HG03342 (cell line): Measurements from ENCODE around the gene HSPA12B.

Experiments used
- ATAC-seq: cut with Tn5 transposase; IDR thresholded peaks from one replicate; pipeline ENCODE4 v1.9.1; 2021; ENCODE audit warnings: mild to moderate bottlenecking, moderate library complexity; ENCODE audit not compliant: unreplicated experiment

The HSPA12B gene

DNA sequence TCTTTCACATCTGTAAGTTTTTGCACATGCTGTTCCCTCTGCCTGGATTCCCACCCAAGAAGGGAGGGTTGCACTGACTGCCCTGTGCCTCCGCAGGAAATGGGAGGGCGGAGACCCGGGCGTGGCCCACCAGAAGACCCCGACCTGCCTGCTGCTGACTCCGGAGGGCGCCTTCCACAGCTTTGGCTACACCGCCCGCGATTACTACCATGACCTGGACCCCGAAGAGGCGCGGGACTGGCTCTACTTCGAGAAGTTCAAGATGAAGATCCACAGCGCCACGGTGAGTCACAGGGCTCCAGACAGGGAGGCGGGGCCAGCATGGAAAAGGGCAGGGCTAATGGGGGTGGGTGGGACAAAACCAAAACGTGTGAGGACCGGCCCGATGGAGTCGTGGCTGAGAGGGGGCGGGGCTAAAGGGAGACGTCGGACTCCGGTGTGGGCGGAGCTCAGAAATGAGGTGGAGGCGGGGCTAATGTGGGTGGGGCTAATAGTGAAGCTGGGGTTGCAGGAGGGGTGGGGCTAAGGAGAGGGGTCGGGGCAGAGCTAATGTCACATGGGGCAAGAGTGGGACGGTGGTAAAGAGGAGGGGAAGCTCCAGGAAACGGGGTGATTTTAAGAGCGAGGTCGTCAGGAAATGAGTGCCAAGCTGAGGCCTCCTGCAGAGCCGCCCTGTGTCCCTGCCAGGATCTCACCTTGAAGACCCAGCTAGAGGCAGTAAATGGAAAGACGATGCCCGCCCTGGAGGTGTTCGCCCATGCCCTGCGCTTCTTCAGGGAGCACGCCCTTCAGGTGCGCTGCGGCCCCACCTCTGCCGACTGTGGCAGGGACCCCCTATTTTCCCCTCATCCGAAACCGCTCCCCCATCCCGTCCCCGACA lies 12.6 kb downstream of the HSPA12B start:
- no peak for ATAC-seq

DNA sequence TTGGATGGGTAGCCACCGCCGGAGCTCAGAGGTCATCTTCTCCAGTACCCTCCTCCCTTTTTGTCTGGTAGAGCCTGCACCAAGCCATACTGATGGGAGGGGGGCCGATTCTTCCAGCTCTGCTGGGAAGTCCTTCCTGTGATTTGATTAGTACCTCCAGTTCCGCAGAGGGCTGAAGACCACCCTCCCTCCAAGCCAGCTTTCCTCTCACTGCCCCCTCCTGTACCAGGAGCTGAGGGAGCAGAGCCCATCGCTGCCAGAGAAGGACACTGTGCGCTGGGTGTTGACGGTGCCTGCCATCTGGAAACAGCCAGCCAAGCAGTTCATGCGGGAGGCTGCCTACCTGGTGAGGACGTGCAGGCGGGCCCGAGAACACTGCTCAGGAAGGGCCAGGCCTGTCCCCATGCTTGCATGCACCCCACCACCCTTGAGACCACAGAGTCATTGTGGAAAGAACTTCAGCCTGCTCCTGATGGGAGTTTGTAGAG lies 13.2 kb downstream of the HSPA12B start:
- no peak for ATAC-seq

DNA sequence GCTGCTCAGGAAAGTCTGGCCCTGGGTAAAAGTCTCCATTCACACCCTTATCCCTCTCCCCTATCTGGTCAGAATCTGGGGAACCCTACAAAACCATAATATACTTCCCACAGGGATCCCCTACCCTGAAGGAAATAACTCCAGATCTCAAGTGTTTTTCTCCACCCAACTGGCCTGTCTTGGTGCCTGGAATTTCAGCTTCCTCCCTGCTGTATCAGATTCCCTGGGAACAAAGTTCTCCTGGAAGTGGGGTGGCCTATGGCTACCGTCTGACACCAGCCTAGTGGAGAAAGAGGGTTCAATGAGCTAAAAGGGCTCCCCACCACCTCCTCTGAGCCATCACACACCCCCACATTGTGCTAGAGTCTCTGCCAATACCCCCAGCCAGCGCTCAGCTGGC lies 15.0 kb downstream of the HSPA12B start:
- ATAC-seq: no peak

DNA sequence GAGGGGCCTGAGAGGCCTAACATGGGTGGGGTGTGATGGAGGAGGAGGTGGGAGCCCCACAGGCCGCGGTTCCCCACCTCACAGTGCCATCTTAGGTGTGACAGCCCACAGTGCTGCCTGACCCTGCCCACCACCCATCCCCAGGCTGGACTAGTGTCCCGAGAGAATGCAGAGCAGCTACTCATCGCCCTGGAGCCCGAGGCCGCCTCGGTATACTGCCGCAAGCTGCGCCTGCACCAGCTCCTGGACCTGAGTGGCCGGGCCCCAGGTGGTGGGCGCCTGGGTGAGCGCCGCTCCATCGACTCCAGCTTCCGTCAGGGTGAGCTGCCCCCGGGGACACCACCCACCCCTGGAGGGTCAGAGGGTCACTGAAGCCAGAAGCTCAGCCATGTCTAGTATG lies 15.6 kb downstream of the HSPA12B start:
- ATAC-seq: no peak

DNA sequence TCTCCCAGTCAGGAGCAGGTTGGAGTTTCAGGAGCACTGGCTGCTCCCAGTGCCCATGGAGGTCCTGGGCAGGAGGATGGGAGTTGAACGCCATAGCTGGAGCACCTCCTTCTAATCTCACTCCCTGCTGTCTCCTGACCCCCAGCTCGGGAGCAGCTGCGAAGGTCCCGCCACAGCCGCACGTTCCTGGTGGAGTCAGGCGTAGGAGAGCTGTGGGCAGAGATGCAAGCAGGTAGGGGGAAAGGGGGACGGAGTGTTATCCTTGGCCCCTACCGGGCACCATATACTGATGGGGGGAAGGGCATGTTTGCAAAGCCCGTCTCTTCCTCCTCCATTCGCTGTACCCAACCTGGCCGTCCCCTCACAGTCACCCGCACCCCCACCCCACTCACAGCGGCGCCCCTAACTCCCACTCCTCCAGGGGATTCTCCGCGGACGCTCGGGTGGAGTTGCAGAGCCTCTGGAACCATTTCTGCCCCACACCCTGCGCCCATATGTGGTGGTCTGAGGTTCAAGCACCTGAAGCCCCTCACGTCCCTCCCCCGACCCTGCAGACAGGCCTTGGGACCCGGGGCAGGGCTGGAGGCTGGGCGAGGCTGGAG lies 16.7 kb downstream of the HSPA12B start:
- no peak for ATAC-seq

DNA sequence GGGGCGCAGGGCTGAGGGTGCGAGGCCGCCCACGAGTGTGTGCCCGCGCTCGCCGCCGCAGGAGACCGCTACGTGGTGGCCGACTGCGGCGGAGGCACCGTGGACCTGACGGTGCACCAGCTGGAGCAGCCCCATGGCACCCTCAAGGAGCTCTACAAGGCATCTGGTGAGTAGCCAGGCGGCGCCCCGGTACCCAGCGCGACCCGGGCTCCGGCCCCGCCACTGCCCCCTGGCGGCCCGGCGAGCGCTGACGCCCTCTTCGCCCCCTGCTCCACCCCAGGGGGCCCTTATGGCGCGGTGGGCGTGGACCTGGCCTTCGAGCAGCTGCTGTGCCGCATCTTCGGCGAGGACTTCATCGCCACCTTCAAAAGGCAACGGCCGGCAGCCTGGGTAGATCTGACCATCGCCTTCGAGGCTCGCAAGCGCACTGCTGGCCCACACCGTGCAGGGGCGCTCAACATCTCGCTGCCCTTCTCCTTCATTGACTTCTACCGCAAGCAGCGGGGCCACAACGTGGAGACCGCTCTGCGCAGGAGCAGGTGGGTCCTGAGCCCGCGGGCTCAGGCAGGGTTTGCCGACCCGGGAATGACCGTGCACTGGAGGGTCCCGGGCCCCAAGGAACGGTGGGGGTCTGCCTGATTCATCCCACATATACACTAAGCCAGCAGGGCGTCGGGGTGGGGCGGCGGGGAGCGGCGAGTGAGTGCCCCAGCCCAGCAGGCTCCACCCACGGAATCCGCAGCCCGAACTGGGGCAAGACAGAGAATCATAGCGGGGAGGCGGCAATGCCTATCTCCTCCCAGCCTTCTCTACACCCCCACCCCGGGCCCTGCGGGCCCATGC lies 17.4 kb downstream of the HSPA12B start:
- no peak for ATAC-seq

DNA sequence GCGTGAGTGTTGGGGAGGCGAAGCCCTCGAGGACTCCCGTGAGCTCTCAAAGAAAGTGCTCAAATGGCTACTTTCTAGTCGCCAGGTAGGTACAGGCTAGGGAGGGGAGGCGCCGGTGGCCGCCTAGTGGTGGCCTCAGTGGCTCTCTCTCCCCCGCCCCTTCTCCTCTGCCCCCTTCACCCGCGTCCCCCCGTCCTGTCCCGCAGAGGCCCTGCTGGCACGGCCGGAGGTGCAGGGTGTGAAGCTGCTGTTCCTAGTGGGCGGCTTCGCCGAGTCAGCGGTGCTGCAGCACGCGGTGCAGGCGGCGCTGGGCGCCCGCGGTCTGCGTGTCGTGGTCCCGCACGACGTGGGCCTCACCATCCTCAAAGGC lies 18.8 kb downstream of the HSPA12B start:
- no peak for ATAC-seq

DNA sequence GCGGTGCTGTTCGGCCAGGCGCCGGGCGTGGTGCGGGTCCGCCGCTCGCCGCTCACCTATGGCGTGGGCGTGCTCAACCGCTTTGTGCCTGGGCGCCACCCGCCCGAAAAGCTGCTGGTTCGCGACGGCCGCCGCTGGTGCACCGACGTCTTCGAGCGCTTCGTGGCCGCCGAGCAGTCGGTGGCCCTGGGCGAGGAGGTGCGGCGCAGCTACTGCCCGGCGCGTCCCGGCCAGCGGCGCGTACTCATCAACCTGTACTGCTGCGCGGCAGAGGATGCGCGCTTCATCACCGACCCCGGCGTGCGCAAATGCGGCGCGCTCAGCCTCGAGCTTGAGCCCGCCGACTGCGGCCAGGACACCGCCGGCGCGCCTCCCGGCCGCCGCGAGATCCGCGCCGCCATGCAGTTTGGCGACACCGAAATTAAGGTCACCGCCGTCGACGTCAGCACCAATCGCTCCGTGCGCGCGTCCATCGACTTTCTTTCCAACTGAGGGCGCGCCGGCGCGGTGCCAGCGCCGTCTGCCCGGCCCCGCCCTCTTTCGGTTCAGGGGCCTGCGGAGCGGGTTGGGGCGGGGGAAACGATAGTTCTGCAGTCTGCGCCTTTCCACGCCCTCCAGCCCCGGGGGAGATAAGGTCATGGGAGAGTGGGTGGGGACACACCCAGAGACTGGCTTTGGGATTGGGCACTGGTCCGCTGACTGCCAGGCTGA lies 19.3 kb downstream of the HSPA12B start:
- ATAC-seq: no peak

DNA sequence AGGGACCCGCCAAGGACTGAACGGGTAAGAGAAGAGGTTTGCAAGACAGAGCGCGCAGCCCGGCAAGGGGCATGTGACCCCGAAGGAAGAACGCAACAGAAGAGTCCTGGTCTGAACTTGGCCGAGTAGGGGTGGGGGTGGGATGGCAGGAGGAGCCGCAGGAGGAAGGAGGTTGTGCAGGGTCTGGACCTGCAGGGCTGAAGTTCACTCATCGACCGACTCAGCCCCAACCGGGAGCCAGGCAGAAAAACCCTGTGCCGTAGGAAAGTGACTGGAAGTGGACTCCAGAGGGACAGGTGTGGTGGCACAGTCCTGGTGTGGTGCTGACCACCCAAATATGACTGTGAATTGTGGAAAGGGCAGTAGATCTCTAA lies 19.9 kb downstream of the HSPA12B start:
- ATAC-seq: no peak

DNA sequence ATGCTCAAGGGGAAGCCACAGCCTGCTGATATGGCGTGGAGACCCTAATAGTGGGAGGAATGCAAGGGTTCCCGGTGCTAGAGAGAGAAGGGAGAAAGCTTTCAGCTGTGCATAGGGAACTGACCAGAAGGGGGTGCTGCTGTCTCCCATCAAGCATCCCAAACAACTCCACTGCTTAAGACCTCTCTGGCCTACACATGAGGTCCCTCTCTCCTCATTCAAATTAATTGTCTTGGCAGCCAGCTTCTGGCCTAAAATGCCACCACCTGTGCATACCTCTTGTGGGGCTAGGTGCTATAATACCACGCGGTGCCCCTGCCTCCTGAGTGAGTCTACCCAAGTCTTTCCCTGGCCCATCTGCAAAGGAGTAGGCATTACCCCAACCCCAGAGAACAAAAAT lies 20.6 kb downstream of the HSPA12B start:
- no peak for ATAC-seq

DNA sequence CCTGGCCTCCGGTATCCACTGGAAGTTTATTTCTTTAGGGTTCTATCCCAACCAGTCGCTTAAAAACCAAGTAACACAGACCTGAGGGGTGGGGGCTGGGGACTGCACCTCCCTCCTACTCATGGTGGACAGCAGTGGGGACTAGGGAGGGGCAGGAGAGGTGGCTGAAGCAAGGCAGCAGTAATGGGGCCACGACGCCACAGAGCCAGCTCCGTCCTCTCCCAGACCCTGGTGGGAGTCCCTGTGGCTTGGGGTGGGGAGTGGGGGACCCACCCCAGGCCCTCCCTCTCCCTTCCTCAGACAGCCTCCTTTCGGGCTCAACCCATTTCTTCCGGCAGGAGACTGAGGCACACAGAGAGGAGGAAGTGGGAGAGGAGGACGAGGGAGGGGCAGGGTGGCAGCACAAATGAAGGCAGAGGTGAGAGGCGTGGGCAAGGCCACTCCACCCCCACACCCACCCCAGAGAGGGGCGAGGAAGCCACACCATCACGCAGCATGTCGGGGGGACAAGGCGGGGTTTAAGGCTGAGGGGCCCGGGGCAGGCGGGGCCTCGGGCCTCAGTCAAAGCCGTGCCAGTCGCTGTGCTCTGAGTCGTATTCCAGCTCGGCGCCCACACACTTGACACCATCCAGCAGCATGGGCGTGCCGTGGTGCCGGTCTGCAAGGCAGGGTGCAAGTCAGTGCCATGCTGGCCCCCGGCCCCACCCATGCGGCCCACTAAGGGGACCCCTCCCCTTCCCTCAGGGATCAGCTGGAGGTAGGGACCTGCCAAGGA lies 21.2 kb downstream of the HSPA12B start:
- no peak for ATAC-seq

DNA sequence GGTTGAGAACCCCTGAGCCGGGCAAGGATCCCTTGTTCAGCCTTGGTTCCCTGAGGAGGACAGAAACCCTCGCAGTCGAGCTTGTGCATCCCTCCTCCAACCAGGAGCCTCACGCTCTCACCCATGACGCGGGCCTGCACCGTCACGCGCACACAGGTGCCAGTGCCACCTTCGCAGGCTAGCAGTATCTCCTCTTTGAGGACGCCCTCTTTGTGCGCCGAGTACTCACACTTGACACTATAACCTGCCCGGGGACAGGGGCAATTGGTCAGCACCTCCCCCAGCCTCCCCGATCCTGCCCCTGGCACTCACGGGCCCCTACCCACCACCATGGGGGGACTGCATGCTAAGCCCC lies 21.8 kb downstream of the HSPA12B start:
- ATAC-seq: no peak

DNA sequence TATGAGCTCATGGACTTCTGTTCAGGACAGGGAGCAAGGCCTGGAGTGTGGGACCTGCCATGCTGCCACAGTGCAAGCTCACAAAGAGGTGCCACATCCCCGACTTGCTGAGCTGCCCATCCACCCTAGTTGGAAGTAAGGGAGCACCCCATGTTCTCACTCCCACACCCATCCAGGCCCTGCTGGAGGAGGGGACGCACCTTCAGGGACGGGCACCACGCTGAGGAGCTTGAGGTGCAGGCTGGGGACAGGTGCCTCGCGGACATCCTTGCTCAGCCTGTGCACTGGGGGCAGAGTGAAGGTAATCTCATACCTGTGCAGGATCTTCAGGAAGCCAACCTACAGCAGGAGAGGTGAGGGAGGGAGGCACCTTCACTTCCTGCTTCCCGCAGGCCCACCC lies 22.8 kb downstream of the HSPA12B start:
- no peak for ATAC-seq

DNA sequence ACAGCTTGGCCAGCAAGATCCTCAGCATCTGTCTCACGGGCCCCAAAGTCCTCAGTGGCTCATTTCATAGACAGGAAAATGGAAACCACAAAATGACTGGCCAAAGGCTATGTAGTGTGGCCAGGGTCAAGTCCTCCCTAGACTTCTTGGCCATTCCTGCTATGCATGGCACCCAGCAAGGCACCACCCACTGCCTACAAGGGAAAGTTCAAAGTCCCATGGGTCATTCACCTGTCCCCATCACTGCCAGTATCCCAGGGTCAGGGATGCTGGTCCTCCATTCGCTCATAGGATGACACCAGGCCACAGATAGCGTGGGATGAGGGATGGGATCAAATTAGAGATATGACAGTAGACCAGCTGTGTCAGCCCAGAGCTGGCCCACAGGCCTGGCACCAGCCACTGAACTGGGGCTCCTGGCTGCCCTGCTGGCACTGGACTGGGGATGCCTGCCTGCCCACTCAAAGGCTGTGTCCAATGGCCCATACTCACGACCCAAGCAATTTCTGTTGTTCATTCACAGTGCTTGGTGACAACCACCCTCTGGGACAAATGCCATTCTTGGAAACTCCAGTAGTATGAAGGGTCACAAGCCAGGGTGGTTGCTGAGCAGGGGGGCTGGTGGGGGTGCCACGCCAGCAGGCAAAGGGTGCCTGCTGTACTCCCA lies 23.5 kb downstream of the HSPA12B start:
- ATAC-seq: no peak

DNA sequence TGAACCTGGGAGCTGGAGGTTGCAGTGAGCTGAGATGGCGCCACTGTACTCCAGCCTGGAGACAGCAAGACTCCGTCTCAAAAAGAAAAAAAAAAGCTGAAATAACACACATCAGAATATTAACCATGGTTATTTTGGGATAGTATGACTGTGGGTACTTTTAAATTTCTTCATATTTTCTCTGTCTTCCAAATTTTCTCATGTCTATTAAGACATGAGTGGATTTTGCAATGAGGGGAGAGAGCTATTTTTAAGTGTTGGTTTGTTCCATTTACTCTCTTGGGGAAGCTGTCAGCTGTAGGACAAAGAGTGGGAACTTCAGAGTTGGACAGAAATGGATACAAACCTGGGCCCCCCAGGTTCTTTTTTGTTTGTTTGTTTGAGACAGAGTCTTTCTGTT lies 24.8 kb downstream of the HSPA12B start:
- ATAC-seq: no peak

DNA sequence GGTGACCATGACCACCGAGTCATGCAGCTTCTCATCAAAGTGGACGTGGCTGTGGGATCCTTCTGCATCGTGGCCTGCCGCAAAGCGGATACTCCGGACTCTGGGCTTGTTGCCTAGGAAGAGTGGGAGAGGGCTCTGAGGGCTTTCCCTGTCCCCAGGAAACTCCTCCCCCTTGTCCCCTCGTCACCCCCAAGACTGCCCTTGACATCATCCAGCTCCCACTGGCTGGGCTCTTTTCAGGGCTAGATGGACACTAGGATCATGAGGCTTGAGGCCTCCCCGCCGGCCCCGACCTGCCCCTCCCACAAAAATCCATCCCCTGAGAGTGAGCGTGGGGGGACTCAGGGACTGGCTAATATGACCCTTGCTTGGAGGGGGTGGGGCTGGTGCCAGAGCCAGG lies 26.1 kb downstream of the HSPA12B start:
- no peak for ATAC-seq

DNA sequence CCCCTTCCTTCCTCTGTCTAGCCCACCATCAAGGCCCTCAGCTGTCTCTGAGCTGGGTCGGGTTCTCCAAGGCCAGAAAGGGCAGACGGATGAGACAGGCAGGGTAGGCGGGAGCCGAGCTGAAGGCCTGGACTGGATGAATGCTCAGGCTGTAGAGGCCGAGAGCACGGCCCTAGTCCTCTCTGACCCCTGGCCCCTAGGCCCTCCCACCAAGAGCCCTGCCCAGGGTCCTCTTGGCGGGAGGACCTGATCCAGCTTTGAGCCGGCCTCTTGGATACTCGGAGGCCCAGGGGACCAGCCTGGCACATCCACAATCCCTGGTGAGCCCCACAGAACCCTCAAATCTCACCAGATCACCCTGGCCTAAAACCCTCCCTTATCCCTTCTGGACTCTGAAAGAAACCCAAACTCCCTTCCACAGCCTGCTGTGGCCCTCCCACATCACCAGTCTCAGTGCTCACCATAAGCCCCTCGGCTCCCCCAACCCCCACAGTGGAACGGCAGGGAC lies 26.9 kb downstream of the HSPA12B start:
- ATAC-seq: no peak

DNA sequence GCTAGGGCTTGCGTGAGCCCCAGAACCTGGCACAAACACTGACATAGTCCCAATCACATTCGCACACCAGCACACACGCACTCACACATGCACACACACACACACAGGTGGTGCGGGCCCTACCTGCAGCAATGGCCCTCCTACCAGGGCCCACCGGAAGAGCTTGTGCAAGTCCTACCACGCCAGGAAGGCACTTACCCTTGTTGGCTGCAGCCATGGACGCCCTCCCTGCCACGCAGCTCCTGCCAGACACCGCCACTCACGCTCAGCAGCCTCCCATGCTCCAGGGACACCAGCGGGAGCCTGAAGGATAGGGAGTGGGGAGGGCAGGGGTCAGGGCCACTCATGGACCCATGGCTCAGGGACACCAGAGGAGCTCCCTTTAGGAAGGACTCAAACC lies 27.4 kb downstream of the HSPA12B start:
- ATAC-seq: no peak

DNA sequence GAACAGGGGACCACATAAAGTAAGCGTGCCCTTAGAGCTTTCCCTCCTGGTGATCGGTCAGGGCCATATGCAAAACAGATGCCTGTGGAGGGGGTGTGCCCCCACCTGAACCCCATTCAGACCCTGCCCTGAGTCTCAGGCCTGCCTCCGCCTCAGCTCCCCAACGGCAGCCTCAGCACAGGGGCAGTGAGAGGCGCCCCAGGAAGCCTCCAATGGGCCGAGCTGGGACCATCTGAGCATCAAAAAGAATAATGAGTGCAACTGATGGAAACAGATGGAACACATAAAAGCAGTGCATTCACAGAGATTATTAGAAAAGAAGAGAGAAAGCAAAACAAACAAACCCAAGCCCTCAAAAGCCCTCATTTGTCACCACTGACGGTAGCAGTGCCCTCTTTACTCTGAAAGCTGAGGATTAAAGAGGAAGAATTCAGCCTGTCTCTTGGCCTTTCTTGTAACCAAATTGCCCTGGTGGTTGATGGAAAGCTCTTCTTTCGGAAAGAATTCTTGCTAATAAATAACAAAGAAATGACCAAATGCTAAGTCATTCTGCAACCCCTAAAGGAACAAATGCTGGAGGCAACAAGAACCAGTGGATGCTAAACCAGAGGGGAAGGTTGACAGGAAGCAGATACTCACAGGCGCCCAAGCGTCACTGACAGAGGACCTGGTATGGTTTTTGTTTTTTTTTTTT lies 28.3 kb downstream of the HSPA12B start:
- no peak for ATAC-seq
